ENCODE data around the gene USH2A.
"Not testable (repeated sequence)": the region's sequence is repeated elsewhere in the genome, so short reads cannot be mapped to it uniquely, and the experiment has no call there.

USH2A gene

DNA sequence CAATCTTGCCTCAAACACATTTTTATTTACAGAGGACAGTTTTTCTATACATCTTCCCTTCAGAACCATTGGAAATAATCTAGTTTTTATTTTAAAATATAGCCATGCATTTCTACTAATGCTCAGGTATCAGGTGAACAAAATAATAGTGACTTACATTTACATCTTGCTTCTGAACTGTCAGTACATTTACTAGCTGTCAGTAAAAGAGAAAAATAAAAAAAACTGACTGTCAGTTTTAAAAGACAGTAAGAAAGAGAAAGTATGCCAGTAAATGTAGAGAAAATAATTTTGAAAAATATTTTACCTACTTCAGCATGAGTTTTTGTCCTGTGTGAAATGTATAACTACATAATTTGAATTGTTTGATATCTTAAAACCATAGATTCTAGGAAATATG lies 33.5 kb downstream of the USH2A start:
- Histone ChIP-seq H3K27ac (ENCODE audit: low read length) (no peak overlapping the region), H3K4me3 (ENCODE audit: low read length) (no peak overlapping the region), H3K9me3 (ENCODE audit: insufficient read depth, low read depth, low read length) (no peaks in the 10 kb centered on the region), H3K9ac (ENCODE audit: low read depth, low read length) (no peak overlapping the region), H3K36me3 (ENCODE audit: insufficient read depth, low read depth, low read length) (no peaks in the 10 kb centered on the region), H3K27me3 (ENCODE audit: insufficient read depth, low read length) (no peaks in the 10 kb centered on the region; the same call in 1 of the 2 replicates), H3K4me1 (ENCODE audit: insufficient read depth, low read length) (peaks cover 28% of the 10 kb centered on the region; the same call in 1 of the 2 replicates)

DNA sequence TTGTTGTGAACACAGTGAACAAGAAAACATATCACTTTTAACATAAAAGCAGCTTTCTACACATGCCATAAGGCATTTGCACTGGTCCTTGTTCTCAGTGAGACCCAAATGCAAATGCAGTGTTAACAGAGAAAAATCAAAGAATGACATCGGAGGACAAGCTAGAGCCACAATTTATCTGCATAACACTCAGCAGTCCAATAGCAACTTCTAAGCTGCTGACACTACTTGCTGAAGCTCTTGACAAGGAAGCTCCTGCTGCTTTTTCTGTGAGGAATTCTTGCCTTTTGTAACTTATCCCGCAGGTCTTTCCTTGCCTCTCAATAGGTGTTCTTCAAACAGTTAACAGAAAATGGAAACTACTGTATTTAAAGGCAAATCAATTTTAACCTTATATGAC lies 34.7 kb downstream of the USH2A start:
- peak overlapping the region; percentile 22; the same call in 1 of the 2 replicates for H3K9ac ChIP-seq (ENCODE audit: low read depth, low read length)
- H3K27me3 ChIP-seq (ENCODE audit: insufficient read depth, low read length) = no peaks in the 10 kb centered on the region; the same call in 1 of the 2 replicates
- H3K4me3 ChIP-seq (ENCODE audit: low read length) = peak overlapping the region; percentile 37; the same call in 1 of the 2 replicates
- H3K27ac ChIP-seq (ENCODE audit: low read length) = no peak overlapping the region
- peaks cover 28% of the 10 kb centered on the region; the same call in 1 of the 2 replicates for H3K4me1 ChIP-seq (ENCODE audit: insufficient read depth, low read length)
- no peaks in the 10 kb centered on the region for H3K36me3 ChIP-seq (ENCODE audit: insufficient read depth, low read depth, low read length)
- no peaks in the 10 kb centered on the region for H3K9me3 ChIP-seq (ENCODE audit: insufficient read depth, low read depth, low read length)

DNA sequence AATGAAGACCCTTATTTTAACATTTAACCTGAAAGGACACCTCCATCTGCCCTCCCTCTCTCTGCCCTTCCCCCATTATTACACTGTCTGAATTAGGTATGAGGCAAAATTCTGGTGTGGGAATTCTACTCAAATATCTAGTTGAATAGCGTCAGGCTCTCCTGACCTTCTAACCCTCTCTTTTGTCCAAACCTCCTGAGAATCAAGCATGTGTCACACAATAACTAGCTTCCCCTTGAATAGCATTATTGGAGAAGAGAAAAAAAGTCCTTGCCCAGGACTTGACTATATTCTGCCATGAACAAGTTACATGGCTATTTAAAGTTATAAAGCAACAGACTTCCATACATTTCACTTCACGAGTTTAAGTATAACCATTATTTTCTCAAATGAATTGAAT lies 35.5 kb downstream of the USH2A start:
- Histone ChIP-seq H3K27ac (ENCODE audit: low read length) (peak overlapping the region; percentile 42), H3K9me3 (ENCODE audit: insufficient read depth, low read depth, low read length) (no peaks in the 10 kb centered on the region), H3K4me1 (ENCODE audit: insufficient read depth, low read length) (peaks cover 28% of the 10 kb centered on the region; the same call in 1 of the 2 replicates), H3K36me3 (ENCODE audit: insufficient read depth, low read depth, low read length) (no peaks in the 10 kb centered on the region), H3K27me3 (ENCODE audit: insufficient read depth, low read length) (no peaks in the 10 kb centered on the region; the same call in 1 of the 2 replicates), H3K4me3 (ENCODE audit: low read length) (peak overlapping the region; percentile 35; the same call in 1 of the 2 replicates), H3K9ac (ENCODE audit: low read depth, low read length) (peak overlapping the region; percentile 22; the same call in 1 of the 2 replicates)

DNA sequence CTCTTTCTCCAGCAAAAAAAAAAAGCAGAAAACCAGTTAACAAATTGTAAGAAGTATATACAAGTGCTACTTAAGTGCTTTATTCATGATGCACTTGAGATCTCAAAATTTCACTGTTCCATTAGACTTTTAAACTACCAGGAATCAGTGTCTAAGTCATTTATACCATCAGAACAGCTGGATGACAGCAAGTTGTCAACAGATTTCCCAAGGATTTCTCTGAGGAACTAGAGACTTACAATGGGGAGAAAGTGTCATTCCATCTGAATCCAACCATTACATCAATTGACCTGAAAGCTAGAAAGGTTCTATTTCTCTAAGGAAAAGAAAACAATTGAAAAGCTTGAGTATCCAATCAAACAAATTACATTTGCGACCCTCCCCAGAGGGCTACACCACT lies 43.8 kb downstream of the USH2A start:
- Histone ChIP-seq H3K9me3 (ENCODE audit: insufficient read depth, low read depth, low read length) (no peaks in the 10 kb centered on the region), H3K9ac (ENCODE audit: low read depth, low read length) (no peak overlapping the region), H3K4me1 (ENCODE audit: insufficient read depth, low read length) (no peaks in the 10 kb centered on the region), H3K36me3 (ENCODE audit: insufficient read depth, low read depth, low read length) (no peaks in the 10 kb centered on the region), H3K27ac (ENCODE audit: low read length) (no peak overlapping the region), H3K4me3 (ENCODE audit: low read length) (no peak overlapping the region), H3K27me3 (ENCODE audit: insufficient read depth, low read length) (no peaks in the 10 kb centered on the region)

DNA sequence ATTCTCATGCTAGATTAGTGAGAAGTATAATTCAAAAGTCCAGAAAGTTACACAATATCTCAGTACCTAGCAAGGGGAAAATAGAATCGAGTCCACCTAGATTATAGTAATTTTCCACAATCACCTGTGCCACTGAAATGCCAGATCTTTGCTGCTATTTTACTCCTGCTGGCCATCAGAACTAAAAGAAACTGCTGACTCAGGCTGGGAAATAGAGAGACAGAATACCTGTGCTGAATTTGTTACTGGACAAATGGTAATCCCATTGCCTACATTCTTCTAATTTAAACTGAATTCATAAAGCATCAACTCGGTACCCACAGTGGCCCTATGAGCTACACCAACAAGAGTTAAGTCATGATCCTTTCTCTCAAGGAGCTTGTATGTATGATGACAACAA lies 55.0 kb downstream of the USH2A start:
- H3K9ac ChIP-seq (ENCODE audit: low read depth, low read length) = no peak overlapping the region
- no peaks in the 10 kb centered on the region for H3K4me1 ChIP-seq (ENCODE audit: insufficient read depth, low read length)
- H3K27me3 ChIP-seq (ENCODE audit: insufficient read depth, low read length) = no peaks in the 10 kb centered on the region
- H3K27ac ChIP-seq (ENCODE audit: low read length) = no peak overlapping the region
- no peaks in the 10 kb centered on the region for H3K9me3 ChIP-seq (ENCODE audit: insufficient read depth, low read depth, low read length)
- H3K4me3 ChIP-seq (ENCODE audit: low read length) = no peak overlapping the region
- no peaks in the 10 kb centered on the region for H3K36me3 ChIP-seq (ENCODE audit: insufficient read depth, low read depth, low read length)

DNA sequence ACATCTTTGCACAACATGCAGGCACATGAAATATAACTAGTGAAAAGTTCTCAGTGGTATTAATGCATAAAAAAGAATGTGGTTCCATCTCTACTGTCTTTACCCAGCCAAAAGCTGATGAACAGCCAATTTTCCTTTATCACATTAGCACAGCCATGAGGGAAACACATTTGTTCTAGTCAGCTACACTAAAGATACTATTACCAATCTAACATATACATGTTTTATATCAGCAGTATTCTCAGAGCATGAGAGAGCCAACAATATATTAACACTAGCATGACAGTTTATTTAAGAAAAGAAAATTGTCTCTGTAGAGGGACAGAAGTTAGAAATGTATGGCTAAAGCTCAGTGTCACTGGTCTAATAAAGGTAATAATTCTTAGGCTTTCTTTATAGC lies 56.3 kb downstream of the USH2A start:
- Histone ChIP-seq H3K9ac (ENCODE audit: low read depth, low read length) (no peak overlapping the region), H3K4me3 (ENCODE audit: low read length) (no peak overlapping the region), H3K36me3 (ENCODE audit: insufficient read depth, low read depth, low read length) (no peaks in the 10 kb centered on the region), H3K9me3 (ENCODE audit: insufficient read depth, low read depth, low read length) (no peaks in the 10 kb centered on the region), H3K4me1 (ENCODE audit: insufficient read depth, low read length) (no peaks in the 10 kb centered on the region), H3K27me3 (ENCODE audit: insufficient read depth, low read length) (no peaks in the 10 kb centered on the region), H3K27ac (ENCODE audit: low read length) (no peak overlapping the region)

DNA sequence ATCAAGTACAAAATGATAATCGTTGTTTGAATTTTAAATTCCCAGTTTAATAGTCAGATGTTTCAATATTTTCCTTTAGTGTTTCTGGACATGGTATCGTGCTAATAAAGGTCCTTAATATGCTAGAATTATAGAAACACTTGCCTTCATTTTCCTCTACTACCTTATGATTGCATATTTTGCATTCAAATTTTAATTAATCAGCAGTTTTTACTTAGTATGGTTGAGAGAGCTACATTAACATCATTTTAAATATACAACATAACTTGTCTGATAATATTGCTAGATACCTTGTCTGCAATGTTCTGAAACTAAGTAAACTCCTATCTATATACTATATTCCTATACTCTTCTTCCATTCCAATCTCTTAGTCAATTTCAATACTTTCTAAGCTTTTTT lies 66.3 kb downstream of the USH2A start:
- H3K27me3 ChIP-seq (ENCODE audit: insufficient read depth, low read length) = no peaks in the 10 kb centered on the region
- no peak overlapping the region for H3K4me3 ChIP-seq (ENCODE audit: low read length)
- H3K36me3 ChIP-seq (ENCODE audit: insufficient read depth, low read depth, low read length) = no peaks in the 10 kb centered on the region
- H3K4me1 ChIP-seq (ENCODE audit: insufficient read depth, low read length) = no peaks in the 10 kb centered on the region
- no peak overlapping the region for H3K27ac ChIP-seq (ENCODE audit: low read length)
- no peaks in the 10 kb centered on the region for H3K9me3 ChIP-seq (ENCODE audit: insufficient read depth, low read depth, low read length)
- no peak overlapping the region for H3K9ac ChIP-seq (ENCODE audit: low read depth, low read length)

DNA sequence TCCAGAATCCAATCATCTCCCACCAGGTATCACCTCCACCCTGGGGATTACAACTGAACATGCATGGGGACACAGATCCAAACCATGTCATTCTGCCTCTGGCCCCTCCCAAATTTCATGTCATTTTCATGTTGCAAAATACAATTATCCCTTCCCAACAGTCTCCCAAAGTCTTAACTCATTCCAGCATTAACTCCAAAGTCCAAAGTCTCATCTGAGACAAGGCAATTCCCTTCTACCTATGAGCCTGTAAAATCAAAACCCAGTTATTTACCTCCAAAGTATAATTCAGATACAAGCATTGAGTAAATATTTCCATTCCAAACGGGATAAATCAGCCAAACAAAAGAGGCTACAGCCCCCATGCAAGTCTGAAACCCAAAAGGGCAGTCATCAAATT lies 73.1 kb downstream of the USH2A start:
- no peaks in the 10 kb centered on the region for H3K4me1 ChIP-seq (ENCODE audit: insufficient read depth, low read length)
- no peaks in the 10 kb centered on the region for H3K36me3 ChIP-seq (ENCODE audit: insufficient read depth, low read depth, low read length)
- no peaks in the 10 kb centered on the region for H3K27me3 ChIP-seq (ENCODE audit: insufficient read depth, low read length)
- H3K4me3 ChIP-seq (ENCODE audit: low read length) = no peak overlapping the region
- H3K9me3 ChIP-seq (ENCODE audit: insufficient read depth, low read depth, low read length) = peaks cover 6% of the 10 kb centered on the region; the same call in 1 of the 2 replicates
- H3K9ac ChIP-seq (ENCODE audit: low read depth, low read length) = no peak overlapping the region
- no peak overlapping the region for H3K27ac ChIP-seq (ENCODE audit: low read length)

DNA sequence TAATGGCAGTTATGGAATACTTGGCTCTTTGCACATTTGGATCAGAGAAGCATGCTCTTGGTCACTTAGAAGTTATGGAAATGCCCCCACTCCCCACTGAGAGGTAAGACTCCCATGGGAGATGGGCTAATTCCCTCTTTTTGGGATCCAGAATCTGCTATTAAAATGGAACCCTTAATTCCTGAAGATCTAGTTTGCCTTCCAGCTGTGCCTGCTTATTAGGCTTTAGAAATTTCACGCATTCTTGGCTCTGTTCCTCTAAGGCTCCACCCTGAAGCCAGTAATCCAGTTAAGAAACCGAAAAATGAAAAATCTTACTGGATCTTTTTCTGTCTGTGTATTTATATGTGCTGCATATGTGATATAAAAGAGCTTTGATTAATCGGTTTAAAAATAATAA lies 76.7 kb downstream of the USH2A start:
- H3K27ac ChIP-seq (ENCODE audit: low read length) = no peak overlapping the region

DNA sequence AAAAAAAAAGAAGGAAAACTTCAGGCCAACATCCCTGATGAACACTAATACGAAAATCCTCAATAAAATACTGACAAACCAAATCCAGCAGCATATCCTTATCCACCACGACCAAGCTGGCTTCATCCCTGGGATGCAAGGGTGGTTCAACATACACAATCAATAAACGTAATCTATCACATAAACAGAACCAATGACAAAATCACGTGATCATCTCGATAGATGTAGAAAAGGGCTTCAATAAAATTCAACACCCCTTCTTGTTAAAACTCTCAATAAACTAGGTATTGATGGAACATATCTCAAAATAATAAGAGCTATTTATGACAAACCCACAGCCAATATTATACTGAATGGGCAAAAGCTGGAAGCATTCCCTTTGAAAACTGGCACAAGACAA lies 82.7 kb downstream of the USH2A start:
- not testable (repeated sequence) for H3K4me3 ChIP-seq (ENCODE audit: low read length); H3K4me1 ChIP-seq (ENCODE audit: insufficient read depth, low read length); H3K36me3 ChIP-seq (ENCODE audit: insufficient read depth, low read depth, low read length); H3K27ac ChIP-seq (ENCODE audit: low read length); H3K9ac ChIP-seq (ENCODE audit: low read depth, low read length); H3K9me3 ChIP-seq (ENCODE audit: insufficient read depth, low read depth, low read length); H3K27me3 ChIP-seq (ENCODE audit: insufficient read depth, low read length)

More for the DNA sequence above, 76.7 kb downstream of the USH2A start:
- H3K4me3 ChIP-seq (ENCODE audit: low read length) = no peak overlapping the region
- no peak overlapping the region for H3K9ac ChIP-seq (ENCODE audit: low read depth, low read length)
- no peaks in the 10 kb centered on the region for H3K36me3 ChIP-seq (ENCODE audit: insufficient read depth, low read depth, low read length)
- H3K9me3 ChIP-seq (ENCODE audit: insufficient read depth, low read depth, low read length) = peaks cover 6% of the 10 kb centered on the region; the same call in 1 of the 2 replicates
- H3K4me1 ChIP-seq (ENCODE audit: insufficient read depth, low read length) = no peaks in the 10 kb centered on the region
- H3K27me3 ChIP-seq (ENCODE audit: insufficient read depth, low read length) = no peaks in the 10 kb centered on the region

DNA sequence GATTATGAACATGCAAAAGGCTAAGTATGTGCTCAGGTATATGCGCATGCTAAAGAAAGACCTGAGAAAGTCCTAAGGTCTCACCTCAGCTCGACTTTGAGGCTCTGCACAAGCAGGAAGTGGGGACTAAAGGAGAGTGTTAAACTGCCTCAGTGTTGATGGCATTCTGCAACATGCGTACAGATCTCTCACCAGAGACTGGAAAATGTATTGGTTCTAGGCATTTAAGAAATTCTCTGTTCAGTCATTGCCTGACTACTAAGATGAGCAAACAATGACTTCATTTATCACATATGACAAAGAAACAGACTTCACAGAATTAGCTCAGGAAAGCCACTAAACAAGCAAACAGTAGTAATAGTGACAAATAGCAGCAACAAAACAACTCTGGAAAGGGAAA lies 90.8 kb downstream of the USH2A start:
- Histone ChIP-seq H3K9me3 (ENCODE audit: insufficient read depth, low read depth, low read length) (no peaks in the 10 kb centered on the region), H3K36me3 (ENCODE audit: insufficient read depth, low read depth, low read length) (no peaks in the 10 kb centered on the region), H3K27me3 (ENCODE audit: insufficient read depth, low read length) (no peaks in the 10 kb centered on the region), H3K4me3 (ENCODE audit: low read length) (no peak overlapping the region), H3K9ac (ENCODE audit: low read depth, low read length) (no peak overlapping the region), H3K27ac (ENCODE audit: low read length) (no peak overlapping the region), H3K4me1 (ENCODE audit: insufficient read depth, low read length) (no peaks in the 10 kb centered on the region)

DNA sequence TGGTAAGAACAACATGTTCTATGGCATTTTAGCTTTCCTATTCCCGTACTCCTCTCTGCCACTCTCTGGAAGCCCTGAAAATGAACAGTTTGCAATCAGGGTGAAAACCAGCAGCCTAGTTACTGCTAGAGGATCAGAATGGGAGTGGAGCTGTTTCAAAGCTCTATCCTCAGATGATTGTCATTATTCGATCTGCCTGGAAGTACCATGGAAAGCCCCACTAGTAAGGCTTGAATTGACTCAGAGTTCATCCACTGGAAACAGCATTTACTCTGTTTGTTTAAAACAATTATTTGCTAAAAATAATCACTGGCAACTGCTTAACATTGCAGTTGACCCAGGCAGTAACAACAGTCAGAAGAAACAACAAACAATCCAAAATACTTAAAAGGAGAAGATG lies 91.2 kb downstream of the USH2A start:
- H3K4me3 ChIP-seq (ENCODE audit: low read length) = no peak overlapping the region
- no peaks in the 10 kb centered on the region for H3K9me3 ChIP-seq (ENCODE audit: insufficient read depth, low read depth, low read length)
- no peak overlapping the region for H3K9ac ChIP-seq (ENCODE audit: low read depth, low read length)
- no peaks in the 10 kb centered on the region for H3K27me3 ChIP-seq (ENCODE audit: insufficient read depth, low read length)
- no peaks in the 10 kb centered on the region for H3K36me3 ChIP-seq (ENCODE audit: insufficient read depth, low read depth, low read length)
- no peak overlapping the region for H3K27ac ChIP-seq (ENCODE audit: low read length)
- no peaks in the 10 kb centered on the region for H3K4me1 ChIP-seq (ENCODE audit: insufficient read depth, low read length)
